Stimulated activated CD4-positive, alpha-beta T cell treated with anti-CD3 and anti-CD28 coated beads, Interleukin-15, amount 100 ng/mL, for 1 hour (primary cell): Measurements from ENCODE around the gene GPRIN2.

Experiments used
- DNase-seq, 2 donors: peaks; one replicate each; pipeline ENCODE4 v3.0.0-alpha.2; 2020; ENCODE audit warnings: low read depth in 1 of 2, low spot score in 1 of 2

The GPRIN2 gene

DNA sequence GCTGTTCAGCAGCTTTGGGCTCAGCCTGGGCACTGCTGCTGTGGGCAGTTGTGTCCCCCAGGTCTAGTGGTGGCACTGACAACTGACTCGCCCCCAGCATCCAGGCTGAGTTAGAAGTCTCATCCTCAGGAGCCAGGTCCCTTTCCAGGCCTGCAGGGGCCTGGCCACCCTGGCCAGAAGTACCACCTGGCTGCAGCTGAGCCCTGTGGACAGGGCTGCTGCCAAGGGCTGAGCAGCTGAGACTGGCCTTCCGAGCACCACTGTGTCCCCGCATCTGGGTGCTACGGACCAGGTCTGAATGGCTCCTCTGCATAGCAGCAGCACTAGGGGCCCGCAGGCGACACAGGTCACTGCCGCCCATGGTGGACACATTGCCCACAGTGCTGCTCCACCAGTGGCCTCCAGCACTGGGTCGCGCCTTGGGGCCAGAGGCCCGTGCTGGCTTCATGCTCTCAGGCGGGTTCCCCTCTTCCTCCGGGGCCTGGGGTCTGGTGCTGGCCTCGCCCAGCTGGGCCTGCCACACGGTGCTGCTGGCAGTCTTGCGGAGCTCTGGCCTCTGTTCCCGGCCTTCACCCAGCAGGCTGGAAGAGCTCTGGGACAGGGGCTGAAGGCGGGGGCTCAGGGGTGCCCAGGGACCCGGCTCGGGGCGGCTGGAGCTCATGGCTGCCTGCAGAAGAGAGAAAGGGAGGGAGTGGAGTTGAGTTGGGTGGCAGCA is 6.2 kb downstream of the GPRIN2 start:
- peak in 1 of 2 donors; percentile 2 for DNase-seq

DNA sequence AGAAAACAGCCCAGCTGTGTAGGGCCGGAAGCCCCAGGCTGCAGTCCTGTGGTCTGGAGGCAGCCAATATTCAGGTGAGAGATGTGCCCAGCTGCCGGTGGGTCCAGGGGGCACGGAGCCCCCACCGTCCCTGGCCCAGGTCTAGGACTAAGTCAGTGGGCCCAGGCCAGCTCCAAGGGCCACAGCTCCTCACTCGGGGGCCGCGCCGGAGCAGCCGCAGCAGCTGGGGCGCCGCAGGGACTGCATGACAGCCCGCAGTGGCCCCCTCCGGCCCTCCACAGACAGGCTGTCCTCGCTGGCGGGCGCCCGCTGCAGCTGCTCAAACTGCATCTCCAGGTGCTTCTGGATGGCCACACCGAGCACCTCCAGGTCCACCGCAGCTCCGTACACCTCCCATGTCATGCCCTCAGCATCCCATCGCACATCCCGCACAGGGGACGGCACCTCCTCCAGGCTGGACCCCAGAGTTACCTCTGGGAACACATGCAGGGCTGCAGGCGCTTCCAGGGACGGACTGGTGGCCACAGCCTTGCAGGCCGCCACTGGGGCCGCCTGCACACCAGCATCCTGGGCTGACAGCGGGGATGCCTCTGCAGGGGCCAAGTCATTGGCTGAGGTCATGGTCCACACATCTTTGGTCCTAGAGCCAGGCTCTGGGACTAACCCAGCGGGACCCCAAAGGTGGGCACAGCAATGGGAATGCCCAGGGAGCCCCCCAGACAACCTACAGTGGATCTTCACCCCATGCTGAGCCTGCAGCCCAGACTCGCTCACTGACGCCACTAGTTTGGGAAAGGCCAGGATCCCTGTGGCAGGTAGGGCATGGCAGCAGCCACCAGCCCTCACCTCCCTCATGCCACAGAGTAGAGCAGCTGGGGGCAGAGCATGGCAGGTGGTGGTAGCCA is 7.0 kb downstream of the GPRIN2 start:
- DNase-seq: peak in 1 of 2 donors; percentile 3

- DNase-seq: no peak
Observed at GRCh38 chr10:46548498-46549090, 7.9 kb downstream of the GPRIN2 start.

GRCh38 chr10:46547541-46548497 is 8.6 kb downstream of the GPRIN2 start:
- peak in 1 of 2 donors; percentile 1 for DNase-seq

GRCh38 chr10:46546591-46547540 is 9.6 kb downstream of the GPRIN2 start:
- peak in 1 of 2 donors; percentile 1 for DNase-seq

DNA sequence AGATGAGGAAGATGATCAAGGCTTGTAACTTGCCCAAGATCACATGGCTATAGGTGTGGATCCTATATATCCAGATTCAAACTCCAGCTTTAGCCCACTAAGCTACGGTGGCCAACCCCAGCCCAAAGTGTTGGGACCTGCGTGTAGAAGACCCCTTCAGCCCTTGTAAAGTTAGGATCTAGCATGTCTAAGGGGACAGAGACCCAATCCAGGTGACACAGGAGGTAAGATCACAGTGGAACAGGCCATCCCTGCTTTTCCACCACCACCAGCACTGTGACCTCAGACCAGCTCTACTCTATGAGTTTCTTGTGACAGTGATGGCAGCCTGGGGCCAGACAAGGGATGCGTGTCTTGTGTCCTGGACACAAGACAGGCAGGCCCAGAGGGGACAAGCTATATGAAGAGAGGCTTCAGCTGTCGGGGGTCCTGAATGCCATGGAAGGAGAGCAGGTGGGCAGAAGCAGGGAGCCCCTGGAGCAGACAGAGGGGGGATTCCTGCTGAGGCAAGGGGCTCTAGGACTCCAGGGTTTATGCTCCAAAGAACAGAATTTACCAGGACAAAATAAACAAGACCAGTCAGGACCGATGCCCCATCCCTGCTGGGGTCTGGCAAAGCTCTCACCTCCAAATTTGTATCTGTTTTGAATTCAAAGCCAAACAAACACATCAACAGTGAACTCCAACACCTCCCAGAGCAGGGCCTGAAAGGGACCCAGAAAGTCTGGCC is 10.4 kb downstream of the GPRIN2 start:
- peak in 1 of 2 donors; percentile 0 for DNase-seq

- peak in 1 of 2 donors; percentile 2 for DNase-seq
Observed at GRCh38 chr10:46544989-46545791, 11.3 kb downstream of the GPRIN2 start.

DNA sequence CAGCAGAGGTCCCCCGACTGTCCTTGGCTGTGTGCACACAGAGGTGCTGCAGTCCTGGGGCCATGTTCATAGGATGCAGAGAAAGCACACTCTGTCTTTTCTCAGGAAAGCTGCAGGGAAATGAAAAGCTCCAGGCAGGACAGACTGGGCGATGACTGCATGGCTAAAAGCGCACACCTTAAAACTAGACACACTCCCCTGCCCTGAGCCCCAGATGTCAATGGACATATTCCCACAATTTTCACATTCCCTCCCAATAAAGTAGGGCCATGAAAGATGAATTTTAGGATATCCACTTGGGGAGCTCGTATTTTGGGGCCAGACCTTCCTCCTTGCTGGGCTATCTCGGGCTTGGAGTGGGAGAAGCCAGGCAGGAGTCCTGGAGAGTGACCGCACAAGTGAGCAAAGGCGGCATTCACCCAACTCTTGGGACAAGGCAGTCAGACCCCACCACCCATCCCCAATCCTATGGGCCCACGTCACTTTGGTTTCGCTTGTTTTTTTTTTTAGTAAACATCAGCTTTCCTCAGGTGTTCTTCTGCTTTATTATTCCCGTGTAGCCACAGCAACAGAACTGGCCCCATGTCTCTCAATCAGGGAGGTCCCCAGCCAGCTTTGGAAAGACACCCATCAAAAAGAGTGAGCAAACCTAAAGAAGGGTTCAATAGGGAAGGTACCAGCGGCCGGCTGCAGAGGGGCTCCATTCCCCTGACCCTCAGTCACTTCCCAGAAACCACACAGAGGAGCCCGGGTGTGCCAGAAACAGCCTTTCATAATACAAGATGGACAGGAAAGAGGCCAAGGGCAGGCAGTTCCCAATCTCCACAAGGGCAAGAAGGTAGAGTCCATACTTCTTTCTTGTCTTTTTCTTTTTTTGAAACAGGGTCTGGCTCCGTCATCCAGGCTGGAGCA is 12.7 kb downstream of the GPRIN2 start:
- peak in 1 of 2 donors; percentile 1 for DNase-seq

GRCh38 chr10:46542567-46543465 is 13.6 kb downstream of the GPRIN2 start:
- peak in 1 of 2 donors; percentile 1 for DNase-seq

DNA sequence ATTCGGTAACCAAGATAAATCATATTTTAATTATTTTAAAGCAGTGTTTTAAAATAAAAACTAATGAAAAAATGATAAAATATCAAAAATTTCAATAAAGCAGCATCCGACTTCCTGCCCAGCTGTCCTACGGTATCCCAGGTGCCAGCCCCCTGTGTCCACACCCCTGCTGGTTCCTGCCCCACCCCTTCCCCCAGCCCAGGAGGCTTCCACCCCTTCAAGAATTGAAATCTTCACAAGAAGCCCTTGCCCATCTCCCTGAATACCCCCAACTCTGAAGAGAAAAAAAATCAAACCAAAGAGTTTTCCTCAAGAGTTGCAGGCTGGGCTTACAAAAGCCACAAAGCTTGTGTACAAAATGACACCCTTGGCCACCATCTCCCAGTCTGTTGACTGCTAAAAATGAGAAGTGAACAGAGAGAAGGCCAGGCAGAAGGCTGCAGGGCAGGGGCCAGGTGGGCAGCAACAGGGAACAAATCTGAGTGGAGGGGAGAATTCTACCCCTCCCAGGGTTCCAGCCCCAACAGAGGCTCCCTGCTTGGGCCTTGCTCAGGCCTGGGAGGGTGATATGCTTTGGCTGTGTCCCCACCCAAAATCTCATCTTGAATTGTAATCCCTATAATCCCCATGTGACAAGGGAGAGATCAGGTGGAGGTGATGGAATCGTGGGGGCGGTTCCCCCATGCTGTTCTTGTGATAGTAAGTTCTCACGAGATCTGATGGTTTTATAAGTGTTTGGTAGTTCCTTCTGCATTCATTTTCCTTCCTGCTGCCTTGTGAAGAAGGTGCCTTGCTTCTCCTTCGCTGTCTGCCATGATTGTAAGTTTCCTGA is 14.5 kb downstream of the GPRIN2 start:
- peak in 1 of 2 donors; percentile 1 for DNase-seq

DNA sequence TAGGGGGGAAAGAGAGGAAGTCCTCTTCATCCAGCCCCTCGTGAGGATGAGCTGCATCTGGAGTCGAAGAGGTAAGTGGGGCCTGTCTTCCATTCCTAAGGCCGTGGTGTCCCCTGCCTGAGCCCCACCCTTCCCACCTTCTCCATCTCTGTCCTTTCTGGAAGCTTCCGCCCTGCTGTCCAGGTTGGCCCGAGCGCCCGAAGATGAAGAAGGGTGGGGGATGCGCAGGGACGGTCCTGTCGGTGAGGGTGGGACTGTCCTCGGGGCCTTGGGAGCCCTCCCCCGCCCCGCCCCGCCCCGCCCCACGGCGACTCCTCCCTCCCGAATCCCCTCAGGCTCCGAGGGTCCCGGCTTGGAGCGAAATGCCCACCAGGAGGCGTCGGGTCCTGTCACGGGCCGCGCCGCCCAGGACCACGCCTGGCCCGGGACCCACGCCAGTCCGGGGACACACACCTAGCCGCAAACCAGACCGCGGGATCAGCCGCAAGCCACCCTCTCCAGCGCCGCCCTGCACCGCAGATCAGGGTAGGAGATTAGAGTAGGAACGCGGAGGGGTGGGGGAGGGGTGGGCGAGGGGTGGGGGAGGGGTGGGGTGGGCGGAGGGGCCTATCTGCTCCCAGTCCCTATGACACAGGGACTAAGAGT is 15.3 kb downstream of the GPRIN2 start:
- DNase-seq: no peak

DNA sequence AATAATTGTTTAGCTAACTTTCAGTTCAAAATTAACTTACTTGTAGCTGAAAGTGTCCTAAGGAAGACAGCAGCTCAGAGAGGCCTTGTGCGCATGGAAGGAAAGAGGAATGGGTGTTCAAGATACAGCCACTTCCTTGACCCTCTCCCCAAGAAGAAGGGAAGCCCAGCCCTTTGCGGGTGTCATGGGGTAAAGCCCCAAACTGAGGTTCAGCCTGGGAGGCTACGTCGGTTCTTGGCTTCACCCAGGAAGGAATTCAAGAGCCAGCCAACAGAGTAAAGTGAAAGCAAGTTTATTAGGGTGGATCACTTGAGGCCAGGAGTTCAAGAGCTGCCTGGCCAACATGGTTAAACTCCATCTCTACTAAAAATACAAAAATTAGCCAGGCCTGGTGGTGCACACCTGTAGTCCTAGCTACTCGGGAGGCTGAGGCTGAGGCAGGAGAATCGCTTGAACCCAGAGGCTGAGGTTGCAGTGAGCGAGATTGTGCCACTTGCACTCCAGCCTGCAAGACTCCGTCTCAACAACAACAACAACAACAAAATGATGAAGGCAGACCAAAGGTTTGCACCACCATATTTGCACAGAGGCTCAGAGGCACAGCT is 15.9 kb downstream of the GPRIN2 start:
- no peak for DNase-seq

- no peak for DNase-seq
Observed at GRCh38 chr10:46539596-46540411, 16.7 kb downstream of the GPRIN2 start.
